ENCODE results near the gene SLC45A2.

DNA sequence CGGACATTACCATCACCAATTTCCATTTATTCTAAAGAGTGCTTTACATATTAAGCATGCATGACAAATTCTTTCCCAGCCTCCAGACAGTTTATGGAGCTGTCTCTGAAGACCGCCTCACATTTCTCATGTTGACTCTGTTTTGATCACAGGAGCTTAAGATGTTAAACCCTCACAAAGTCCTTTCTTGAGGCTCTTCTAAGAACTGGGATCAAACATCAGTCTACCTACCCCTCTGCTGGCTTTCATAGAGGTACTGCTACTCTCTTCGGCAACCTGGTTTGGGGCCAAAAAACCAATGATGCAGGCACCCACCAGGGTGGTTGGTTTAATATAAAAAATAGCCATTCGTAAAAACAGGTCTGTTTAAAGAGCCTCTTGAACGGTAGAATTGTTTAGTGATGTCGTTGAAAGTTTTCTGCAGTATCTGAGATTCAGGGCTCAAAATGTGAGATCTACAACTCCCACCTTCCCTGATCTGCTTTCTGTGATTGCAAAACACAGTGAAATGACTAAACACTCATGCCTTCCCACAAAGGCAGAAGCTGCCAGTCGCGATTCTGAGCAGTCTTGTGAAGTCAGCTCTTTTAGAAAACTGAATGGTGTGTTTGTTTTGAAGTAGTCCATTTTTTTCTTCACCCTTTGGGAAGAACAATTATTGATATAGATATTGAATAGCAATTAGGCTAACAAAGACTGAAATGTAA is 44.8 kb downstream of the SLC45A2 start:
- TF ChIP-seq, protein P1, sequence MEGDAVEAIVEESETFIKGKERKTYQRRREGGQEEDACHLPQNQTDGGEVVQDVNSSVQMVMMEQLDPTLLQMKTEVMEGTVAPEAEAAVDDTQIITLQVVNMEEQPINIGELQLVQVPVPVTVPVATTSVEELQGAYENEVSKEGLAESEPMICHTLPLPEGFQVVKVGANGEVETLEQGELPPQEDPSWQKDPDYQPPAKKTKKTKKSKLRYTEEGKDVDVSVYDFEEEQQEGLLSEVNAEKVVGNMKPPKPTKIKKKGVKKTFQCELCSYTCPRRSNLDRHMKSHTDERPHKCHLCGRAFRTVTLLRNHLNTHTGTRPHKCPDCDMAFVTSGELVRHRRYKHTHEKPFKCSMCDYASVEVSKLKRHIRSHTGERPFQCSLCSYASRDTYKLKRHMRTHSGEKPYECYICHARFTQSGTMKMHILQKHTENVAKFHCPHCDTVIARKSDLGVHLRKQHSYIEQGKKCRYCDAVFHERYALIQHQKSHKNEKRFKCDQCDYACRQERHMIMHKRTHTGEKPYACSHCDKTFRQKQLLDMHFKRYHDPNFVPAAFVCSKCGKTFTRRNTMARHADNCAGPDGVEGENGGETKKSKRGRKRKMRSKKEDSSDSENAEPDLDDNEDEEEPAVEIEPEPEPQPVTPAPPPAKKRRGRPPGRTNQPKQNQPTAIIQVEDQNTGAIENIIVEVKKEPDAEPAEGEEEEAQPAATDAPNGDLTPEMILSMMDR (IDR thresholded peaks at IDR 0.05; ENCODE audit: low read depth, low read length, poor library complexity, severe bottlenecking) = no peak
- no peak for TF ChIP-seq EZH2phosphoT487 (IDR thresholded peaks at IDR 0.05; ENCODE audit: borderline replicate concordance, low read length)

All from DOHH2 (cell line).